Breast epithelium (tissue), 4 donors: ENCODE measurements around the gene MEFV. TPM values are rescaled to one million over a fixed set of nuclear protein-coding genes. Genes with fewer than 3 reads are reported as not detected.

Experiments used
- DNase-seq, 2 donors: peaks; one replicate each; pipeline ENCODE4 v3.0.0-alpha.2; 2019; ENCODE audit warnings: low spot score in 2 of 2
- H3K27ac ChIP-seq, 2 donors: fragments of 200-600 bp; sonication (generic) in 1 of 2; one replicate each; pipeline ENCODE4 v1.5.1; 2016 to 2019; ENCODE audit warnings: mild to moderate bottlenecking in 1 of 2
- H3K27me3 ChIP-seq, 2 donors: fragments of 200-600 bp; sonication (generic) in 1 of 2; one replicate each; pipeline versions ENCODE4 v1.5.1 to v1.6.0; 2017 to 2019; ENCODE audit warnings: control low read depth in 1 of 2, mild to moderate bottlenecking in 1 of 2
- H3K36me3 ChIP-seq: fragments of 200-600 bp; one replicate; pipeline ENCODE4 v1.5.1; 2019
- H3K4me1 ChIP-seq, 2 donors: fragments of 200-600 bp; sonication (generic); one replicate each; pipeline ENCODE4 v1.5.1; 2016 to 2019; ENCODE audit warnings: control low read depth in 1 of 2
- H3K4me3 ChIP-seq, 3 donors: fragments of 200-600 bp; sonication (generic); 1 replicate in 2 of 3; 2 replicates in 1 of 3; pipeline ENCODE4 v1.5.1; 2016 to 2019; ENCODE audit warnings: mild to moderate bottlenecking in 3 of 3, moderate library complexity in 2 of 3
- H3K9me3 ChIP-seq, 2 donors: fragments of 200-600 bp; sonication (generic) in 1 of 2; one replicate each; pipeline ENCODE4 v1.5.1; 2016 to 2019; ENCODE audit warnings: control low read depth in 1 of 2
- CTCF ChIP-seq, 3 donors: fragments of 450-650 bp; IDR thresholded peaks; one replicate each; pipeline ENCODE4 v1.5.1; 2016 to 2017; ENCODE audit warnings: antibody characterized with exemption in 3 of 3, mild to moderate bottlenecking in 3 of 3, moderate library complexity in 3 of 3
- POLR2A ChIP-seq: fragments of 450-650 bp; IDR thresholded peaks from one replicate; pipeline ENCODE4 v1.6.1; 2016; ENCODE audit warnings: antibody characterized with exemption, mild to moderate bottlenecking, moderate library complexity
- POLR2AphosphoS5 ChIP-seq, 3 donors: sonication (generic); formaldehyde crosslinking; IDR thresholded peaks; one replicate each; pipeline ENCODE4 v1.6.1; 2017; ENCODE audit warnings: antibody characterized with exemption in 3 of 3
- intact Hi-C: fragments of 100-400 bp; cut with DNase I; formaldehyde crosslinking; loops from one replicate; pipeline ENCODE4 v1.15.1; 2023; ENCODE audit warnings: low total_unique reads
- total RNA-seq, 3 donors: library from RNA; depleted of rRNA; stranded (reverse); fragments of >200 nt; gene quantifications; one replicate each; pipeline ENCODE4 v1.1.0, GENCODE V29; 2016

MEFV gene
- total RNA-seq, 3 donors from 2014 or later = 0.66 to 5.6 (median 1.8) TPM

- intact Hi-C loops = no loop called here
- Histone ChIP-seq H3K27me3 (no peaks in the 10 kb centered on the region), H3K36me3 (peaks cover 24% of the 10 kb centered on the region), H3K4me1 (no peaks in the 10 kb centered on the region), H3K27ac (no peak overlapping the region), H3K9me3 (peaks cover 83 to 100% of the 10 kb centered on the region in 2 donors), H3K4me3 (peak overlapping the region in 1 of 3 donors; percentile 13)
- no peak for DNase-seq
- TF ChIP-seq CTCF (IDR thresholded peaks at IDR 0.05) = no peak
- TF ChIP-seq POLR2A = no peak
- TF ChIP-seq POLR2AphosphoS5 (IDR thresholded peaks at IDR 0.05) = no peak
Measured at GRCh38 chr16:3295783-3296182, 39.4 kb upstream of the MEFV start.

GRCh38 chr16:3295209-3295608 lies 38.8 kb upstream of the MEFV start:
- peaks cover 83 to 100% of the 10 kb centered on the region in 2 donors for H3K9me3 ChIP-seq

GRCh38 chr16:3292604-3293003 lies 36.2 kb upstream of the MEFV start:
- Histone ChIP-seq H3K36me3 (peaks cover 46% of the 10 kb centered on the region), H3K4me3 (peak overlapping the region in 1 of 3 donors; percentile 15), H3K27ac (no peak overlapping the region), H3K27me3 (no peaks in the 10 kb centered on the region), H3K9me3 (peaks cover 98 to 100% of the 10 kb centered on the region in 2 donors), H3K4me1 (no peaks in the 10 kb centered on the region)
- no peak for TF ChIP-seq POLR2AphosphoS5 (IDR thresholded peaks at IDR 0.05)
- TF ChIP-seq CTCF (IDR thresholded peaks at IDR 0.05) = no peak
- TF ChIP-seq POLR2A = no peak
- intact Hi-C loops = no loop called here
- DNase-seq = no peak

More at GRCh38 chr16:3295209-3295608, 38.8 kb upstream of the MEFV start:
- no peak for DNase-seq
- H3K36me3 ChIP-seq = peaks cover 26% of the 10 kb centered on the region
- no peak overlapping the region for H3K27ac ChIP-seq
- TF ChIP-seq POLR2AphosphoS5 (IDR thresholded peaks at IDR 0.05) (no peak), CTCF (IDR thresholded peaks at IDR 0.05) (no peak), POLR2A (no peak)
- no peaks in the 10 kb centered on the region for H3K4me1 ChIP-seq
- intact Hi-C loops = no loop called here
- no peaks in the 10 kb centered on the region for H3K27me3 ChIP-seq
- peak overlapping the region in 1 of 3 donors; percentile 13 for H3K4me3 ChIP-seq

- peaks cover 95 to 100% of the 10 kb centered on the region in 2 donors for H3K9me3 ChIP-seq
- TF ChIP-seq CTCF (IDR thresholded peaks at IDR 0.05) (no peak), POLR2AphosphoS5 (IDR thresholded peaks at IDR 0.05) (no peak), POLR2A (no peak)
- intact Hi-C loops = no loop called here
Measured at GRCh38 chr16:3289998-3290673, 33.7 kb upstream of the MEFV start.

GRCh38 chr16:3285131-3285530 lies 28.7 kb upstream of the MEFV start:
- H3K9me3 ChIP-seq = peaks cover 52 to 53% of the 10 kb centered on the region in 2 donors
- peaks cover 0 to 8% of the 10 kb centered on the region in 2 donors for H3K4me1 ChIP-seq
- intact Hi-C loops = no loop called here
- no peak overlapping the region for H3K27ac ChIP-seq
- H3K27me3 ChIP-seq = no peaks in the 10 kb centered on the region
- TF ChIP-seq CTCF (IDR thresholded peaks at IDR 0.05) = no peak
- no peak for TF ChIP-seq POLR2AphosphoS5 (IDR thresholded peaks at IDR 0.05)
- TF ChIP-seq POLR2A = no peak
- H3K36me3 ChIP-seq = peaks cover 34% of the 10 kb centered on the region
- DNase-seq = no peak
- peak overlapping the region in 2 of 3 donors; percentile 73 to 98 for H3K4me3 ChIP-seq

More at GRCh38 chr16:3289998-3290673, 33.7 kb upstream of the MEFV start:
- H3K36me3 ChIP-seq = peaks cover 60% of the 10 kb centered on the region
- peaks cover 0 to 2% of the 10 kb centered on the region in 2 donors for H3K4me1 ChIP-seq
- H3K27ac ChIP-seq = no peak overlapping the region
- peak overlapping the region in 1 of 3 donors; percentile 12 for H3K4me3 ChIP-seq
- no peak for DNase-seq
- H3K27me3 ChIP-seq = no peaks in the 10 kb centered on the region
